ENCODE measurements around the gene IL1R2. TPM values are rescaled to one million over a fixed set of nuclear protein-coding genes. Genes with fewer than 3 reads are reported as not detected.

IL1R2 gene
- total and polyA plus RNA-seq, 2 of the 13 experiments (the other 11 are each of a cell fraction or from before 2014, with no cell fraction given) = 3.6 to 7.3 TPM

DNA sequence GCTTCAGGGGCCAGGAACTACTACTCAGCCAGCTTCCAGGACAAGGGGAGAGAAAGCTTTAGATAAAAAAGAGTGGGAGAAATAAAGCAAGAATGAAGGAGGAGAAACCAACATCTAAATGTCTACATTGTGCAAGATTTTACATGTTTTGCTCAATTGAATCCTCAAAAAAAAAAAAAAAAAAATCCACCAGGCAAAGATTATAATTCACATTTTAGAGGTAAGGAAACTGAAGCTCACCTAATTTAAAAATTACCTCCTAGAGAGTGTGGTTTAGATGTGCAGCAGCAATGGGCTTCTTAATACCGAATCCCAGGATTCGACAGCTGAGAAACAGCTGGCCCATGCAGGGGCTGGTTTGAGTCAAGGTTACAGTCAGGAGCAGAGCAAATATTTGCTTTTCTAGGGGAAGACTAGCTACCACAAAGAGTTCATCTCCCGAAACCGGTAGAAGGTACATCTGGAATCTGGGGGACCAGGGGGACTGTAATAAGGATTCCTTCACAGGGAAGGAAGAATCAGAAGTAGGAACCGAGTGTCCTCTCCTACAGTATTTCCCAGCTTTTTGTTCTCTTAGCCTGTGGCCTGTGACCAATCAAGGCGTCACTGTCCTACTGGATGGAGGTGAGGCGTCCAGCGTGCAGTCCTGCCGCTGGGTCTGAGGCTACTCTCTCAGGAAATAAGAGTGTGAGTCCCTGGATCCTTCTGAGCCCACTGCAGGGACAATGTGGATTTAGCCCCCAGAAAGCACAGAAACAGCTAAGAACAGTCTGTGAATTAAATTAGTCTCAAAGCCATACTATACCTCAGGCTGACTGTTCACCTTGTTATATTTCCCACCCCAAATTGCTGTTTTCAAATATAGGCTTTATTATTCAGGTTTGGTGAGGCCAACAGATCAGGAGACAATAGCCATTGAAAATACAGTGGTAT, 42.3 kb downstream of the IL1R2 start (continued):
- TF ChIP-seq ZNF609 (CRISPR knock-in tag; IDR thresholded peaks at IDR 0.05; ENCODE audit: borderline replicate concordance) (peak; percentile 32; the same call in 1 of the 2 replicates), FOXA1 (IDR thresholded peaks at IDR 0.05) (no peak; the same call in 1 of the 2 replicates), FOXA1 (CRISPR knock-in tag; IDR thresholded peaks at IDR 0.05) (peak; percentile 87), HMG20B (CRISPR knock-in tag; conservative IDR thresholded peaks at IDR 0.05) (peak; percentile 40; the same call in 1 of the 2 replicates), KDM5B (CRISPR knock-in tag; IDR thresholded peaks at IDR 0.05; ENCODE audit: borderline replicate concordance) (peak; percentile 24; the same call in 1 of the 2 replicates), KDM6A (CRISPR knock-in tag; IDR thresholded peaks at IDR 0.05; ENCODE audit: low read depth) (0 out of 2 replicates have a peak, but pooled peaks have one; percentile 37), IRF9 (CRISPR knock-in tag; IDR thresholded peaks at IDR 0.05; ENCODE audit: borderline replicate concordance) (no peak), ZNF350 (CRISPR knock-in tag; IDR thresholded peaks at IDR 0.05; ENCODE audit: borderline replicate concordance, low read depth) (peak; percentile 5; the same call in 1 of the 2 replicates), DR1 (CRISPR knock-in tag; IDR thresholded peaks at IDR 0.05) (no peak), CCAR2 (optimal IDR thresholded peaks at IDR 0.05; ENCODE audit: low read depth, low read length) (no peak), SMARCC2 (IDR thresholded peaks at IDR 0.05) (no peak), SAP130 (CRISPR knock-in tag; IDR thresholded peaks at IDR 0.05; ENCODE audit: low read depth) (peak; percentile 92), NCOA2 (CRISPR knock-in tag; IDR thresholded peaks at IDR 0.05) (peak; percentile 91), SOX13 (IDR thresholded peaks at IDR 0.05) (peak; percentile 49; the same call in 1 of the 2 replicates), SOX13 (CRISPR knock-in tag; conservative IDR thresholded peaks at IDR 0.05 in 1 of 2, IDR thresholded peaks at IDR 0.05 in 1 of 2) (peak in 1 of 2 experiments; percentile 83; a peak in 2 of 4 replicates), ZNF749 (CRISPR knock-in tag; IDR thresholded peaks at IDR 0.05; ENCODE audit: borderline replicate concordance) (0 out of 2 replicates have a peak, but pooled peaks have one; percentile 18), ZNF768 (CRISPR knock-in tag; IDR thresholded peaks at IDR 0.05) (no peak), ZNF644 (CRISPR knock-in tag; IDR thresholded peaks at IDR 0.05; ENCODE audit: low read depth) (peak; percentile 60; the same call in 1 of the 2 replicates)
- TF ChIP-seq, protein P1, sequence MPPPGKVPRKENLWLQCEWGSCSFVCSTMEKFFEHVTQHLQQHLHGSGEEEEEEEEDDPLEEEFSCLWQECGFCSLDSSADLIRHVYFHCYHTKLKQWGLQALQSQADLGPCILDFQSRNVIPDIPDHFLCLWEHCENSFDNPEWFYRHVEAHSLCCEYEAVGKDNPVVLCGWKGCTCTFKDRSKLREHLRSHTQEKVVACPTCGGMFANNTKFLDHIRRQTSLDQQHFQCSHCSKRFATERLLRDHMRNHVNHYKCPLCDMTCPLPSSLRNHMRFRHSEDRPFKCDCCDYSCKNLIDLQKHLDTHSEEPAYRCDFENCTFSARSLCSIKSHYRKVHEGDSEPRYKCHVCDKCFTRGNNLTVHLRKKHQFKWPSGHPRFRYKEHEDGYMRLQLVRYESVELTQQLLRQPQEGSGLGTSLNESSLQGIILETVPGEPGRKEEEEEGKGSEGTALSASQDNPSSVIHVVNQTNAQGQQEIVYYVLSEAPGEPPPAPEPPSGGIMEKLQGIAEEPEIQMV (CRISPR knock-in tag; IDR thresholded peaks at IDR 0.05; ENCODE audit: low read depth) = no peak
- TF ChIP-seq, protein P2, sequence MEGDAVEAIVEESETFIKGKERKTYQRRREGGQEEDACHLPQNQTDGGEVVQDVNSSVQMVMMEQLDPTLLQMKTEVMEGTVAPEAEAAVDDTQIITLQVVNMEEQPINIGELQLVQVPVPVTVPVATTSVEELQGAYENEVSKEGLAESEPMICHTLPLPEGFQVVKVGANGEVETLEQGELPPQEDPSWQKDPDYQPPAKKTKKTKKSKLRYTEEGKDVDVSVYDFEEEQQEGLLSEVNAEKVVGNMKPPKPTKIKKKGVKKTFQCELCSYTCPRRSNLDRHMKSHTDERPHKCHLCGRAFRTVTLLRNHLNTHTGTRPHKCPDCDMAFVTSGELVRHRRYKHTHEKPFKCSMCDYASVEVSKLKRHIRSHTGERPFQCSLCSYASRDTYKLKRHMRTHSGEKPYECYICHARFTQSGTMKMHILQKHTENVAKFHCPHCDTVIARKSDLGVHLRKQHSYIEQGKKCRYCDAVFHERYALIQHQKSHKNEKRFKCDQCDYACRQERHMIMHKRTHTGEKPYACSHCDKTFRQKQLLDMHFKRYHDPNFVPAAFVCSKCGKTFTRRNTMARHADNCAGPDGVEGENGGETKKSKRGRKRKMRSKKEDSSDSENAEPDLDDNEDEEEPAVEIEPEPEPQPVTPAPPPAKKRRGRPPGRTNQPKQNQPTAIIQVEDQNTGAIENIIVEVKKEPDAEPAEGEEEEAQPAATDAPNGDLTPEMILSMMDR (CRISPR knock-in tag; IDR thresholded peaks at IDR 0.05) = 0 out of 2 replicates have a peak, but pooled peaks have one; percentile 6
